Neural cell (in vitro differentiated cells): ENCODE results near the gene YPEL1. TPM values are rescaled to one million over a fixed set of nuclear protein-coding genes. Genes with fewer than 3 reads are reported as not detected.

Source experiments
- H2AFZ ChIP-seq: fragments of 200-600, 300-800 bp; sonication (generic), shearing (Covaris generic); 2 replicates; pipeline ENCODE4 v1.6.0; 2014; ENCODE audit warnings: low read depth, mild to moderate bottlenecking, antibody characterized with exemption, low read length, moderate library complexity
- H3F3A ChIP-seq: fragments of 200-600 bp; shearing (Covaris generic); 2 replicates; pipeline ENCODE4 v1.6.1; 2016; ENCODE audit warnings: mild to moderate bottlenecking, moderate library complexity, mixed read lengths, antibody characterized with exemption, low read length; ENCODE audit not compliant: insufficient read depth, poor library complexity, severe bottlenecking
- H3K27ac ChIP-seq: fragments of 200-600, 300-800 bp; sonication (generic), shearing (Covaris generic); 2 replicates; pipeline ENCODE4 v1.5.1; 2014; ENCODE audit warnings: mild to moderate bottlenecking, low read length, moderate library complexity
- H3K27me3 ChIP-seq: fragments of 300-800, 200-600 bp; sonication (generic), shearing (Covaris generic); 2 replicates; pipeline ENCODE4 v1.6.0; 2014; ENCODE audit warnings: mild to moderate bottlenecking, low read depth, low read length, moderate library complexity; ENCODE audit not compliant: insufficient read depth
- H3K36me3 ChIP-seq: fragments of 300-800, 200-600 bp; sonication (generic), shearing (Covaris generic); 2 replicates; pipeline ENCODE4 v1.5.1; 2014; ENCODE audit warnings: mild to moderate bottlenecking, antibody characterized with exemption, low read length, moderate library complexity; ENCODE audit not compliant: insufficient read depth
- H3K4me2 ChIP-seq: fragments of 300-800, 200-600 bp; sonication (generic), shearing (Covaris generic); 2 replicates; pipeline ENCODE4 v1.6.0; 2014; ENCODE audit warnings: mild to moderate bottlenecking, low read length
- H3K4me3 ChIP-seq: fragments of 300-800, 200-600 bp; sonication (generic), shearing (Covaris generic); 2 replicates; pipeline ENCODE4 v1.5.1; 2014; ENCODE audit warnings: mild to moderate bottlenecking, low read length, moderate library complexity
- H3K79me2 ChIP-seq: fragments of 200-600 bp; shearing (Covaris generic); replicated peaks from 2 replicates; pipeline ENCODE4 v1.6.0; 2014; ENCODE audit warnings: mild to moderate bottlenecking, low read length, moderate library complexity; ENCODE audit not compliant: insufficient read depth
- H3K9ac ChIP-seq: fragments of 300-800, 200-600 bp; sonication (generic), shearing (Covaris generic); 2 replicates; pipeline ENCODE4 v1.6.1; 2016; ENCODE audit warnings: mild to moderate bottlenecking, low read length, mixed read lengths
- H3K9me2 ChIP-seq: fragments of 200-600 bp; shearing (Covaris generic); 2 replicates; pipeline ENCODE4 v1.6.1; 2016; ENCODE audit warnings: mild to moderate bottlenecking, low read length, mixed read lengths; ENCODE audit not compliant: insufficient read depth
- H3K9me3 ChIP-seq: fragments of 200-600, 300-800 bp; sonication (generic), shearing (Covaris generic); 2 replicates; pipeline ENCODE4 v1.6.1; 2016; ENCODE audit warnings: mild to moderate bottlenecking, mixed run types, low read length, moderate library complexity, mixed read lengths
- H4K20me1 ChIP-seq: fragments of 200-600 bp; shearing (Covaris generic); 2 replicates; pipeline ENCODE4 v1.6.1; 2016; ENCODE audit warnings: mild to moderate bottlenecking, mixed run types; ENCODE audit not compliant: insufficient read depth
- CTCF ChIP-seq: fragments of 450-650 bp; IDR thresholded peaks from 2 replicates; pipeline ENCODE4 v1.5.1; 2014; ENCODE audit warnings: antibody characterized with exemption, mild to moderate bottlenecking, moderate library complexity; ENCODE audit not compliant: poor library complexity, severe bottlenecking
- EP300 ChIP-seq: fragments of 450-650 bp; conservative IDR thresholded peaks from 2 replicates; pipeline ENCODE4 v1.6.1; 2014; ENCODE audit warnings: antibody characterized with exemption, mild to moderate bottlenecking, moderate library complexity; ENCODE audit not compliant: poor library complexity, severe bottlenecking
- EZH2 ChIP-seq: fragments of 200-600, 300-800 bp; shearing (Covaris generic), sonication (generic); IDR thresholded peaks from 2 replicates; pipeline ENCODE4 v1.6.1; 2014; ENCODE audit warnings: antibody characterized with exemption, low read length, borderline replicate concordance, mild to moderate bottlenecking; ENCODE audit not compliant: insufficient read depth, poor library complexity, severe bottlenecking
- MXI1 ChIP-seq: fragments of 450-650 bp; conservative IDR thresholded peaks from 2 replicates; pipeline ENCODE4 v1.6.1; 2014; ENCODE audit warnings: antibody characterized with exemption, mild to moderate bottlenecking; ENCODE audit not compliant: poor library complexity, severe bottlenecking
- POLR2AphosphoS5 ChIP-seq: IDR thresholded peaks from 2 replicates; pipeline ENCODE4 v1.6.1; 2012
- RAD21 ChIP-seq: fragments of 450-650 bp; conservative IDR thresholded peaks from 2 replicates; pipeline ENCODE4 v1.6.1; 2014; ENCODE audit warnings: antibody characterized with exemption, mild to moderate bottlenecking, moderate library complexity
- REST ChIP-seq: IDR thresholded peaks from 2 replicates; pipeline ENCODE4 v1.6.1; 2012; ENCODE audit warnings: borderline replicate concordance
- SMC3 ChIP-seq: fragments of 450-650 bp; conservative IDR thresholded peaks from 2 replicates; pipeline ENCODE4 v1.6.1; 2014; ENCODE audit warnings: antibody characterized with exemption, mild to moderate bottlenecking, moderate library complexity; ENCODE audit not compliant: poor library complexity
- TAF1 ChIP-seq: IDR thresholded peaks from 2 replicates; pipeline ENCODE4 v1.6.1; 2012; ENCODE audit warnings: low read depth
- polyA plus RNA-seq: library from polyadenylated mRNA; depleted of rRNA; stranded (reverse); fragments of >200 nt; gene quantifications from 2 replicates; pipeline ENCODE4 v1.2.3, GENCODE V29; 2014

YPEL1 gene
- polyA plus RNA-seq, 1 donor from 2014 or later, result 38.0 TPM

GRCh38 chr22:21666786-21667185, 68.8 kb downstream of the YPEL1 start:
- Histone ChIP-seq H3K4me3 (peak overlapping the region; percentile 100), H3F3A (no peaks in the 10 kb centered on the region), H3K9ac (peak overlapping the region; percentile 87), H4K20me1 (no peaks in the 10 kb centered on the region), H3K9me3 (no peaks in the 10 kb centered on the region), H3K9me2 (no peaks in the 10 kb centered on the region), H2AFZ (no peak overlapping the region), H3K36me3 (peaks cover 6% of the 10 kb centered on the region), H3K4me2 (peak overlapping the region; percentile 8), H3K27ac (peak overlapping the region; percentile 89), H3K27me3 (no peaks in the 10 kb centered on the region), H3K79me2 (peaks cover 4% of the 10 kb centered on the region)
- TF ChIP-seq POLR2AphosphoS5, result no peak
- TF ChIP-seq SMC3, result no peak
- no peak for TF ChIP-seq EZH2
- TF ChIP-seq CTCF, result no peak
- no peak for TF ChIP-seq REST
- TF ChIP-seq EP300, result no peak
- no peak for TF ChIP-seq TAF1
- TF ChIP-seq MXI1, result no peak
- TF ChIP-seq RAD21, result no peak

- peaks cover 4% of the 10 kb centered on the region for H3K79me2 ChIP-seq
- H3K27ac ChIP-seq, result peak overlapping the region; percentile 89
- H3K4me2 ChIP-seq, result no peak overlapping the region
- TF ChIP-seq EP300, result no peak
- no peak for TF ChIP-seq EZH2
- TF ChIP-seq SMC3, result no peak
- no peak for TF ChIP-seq CTCF
- no peak for TF ChIP-seq RAD21
- TF ChIP-seq TAF1, result no peak
- no peak for TF ChIP-seq MXI1
- no peak for TF ChIP-seq POLR2AphosphoS5
- TF ChIP-seq REST, result no peak
- no peaks in the 10 kb centered on the region for H3K9me2 ChIP-seq
- H3K36me3 ChIP-seq, result no peaks in the 10 kb centered on the region
- H3K27me3 ChIP-seq, result no peaks in the 10 kb centered on the region
- H3K4me3 ChIP-seq, result peak overlapping the region; percentile 100
- H3K9me3 ChIP-seq, result no peaks in the 10 kb centered on the region
- H4K20me1 ChIP-seq, result no peaks in the 10 kb centered on the region
- H3F3A ChIP-seq, result no peaks in the 10 kb centered on the region
- peak overlapping the region; percentile 87 for H3K9ac ChIP-seq
- peak overlapping the region; percentile 43 for H2AFZ ChIP-seq
Measured at GRCh38 chr22:21665047-21665851, 70.3 kb downstream of the YPEL1 start.
